HG03066 (cell line): Measurements from ENCODE around the gene ROPN1B.
"Not testable (repeated sequence)": the region's sequence is repeated elsewhere in the genome, so short reads cannot be mapped to it uniquely, and the experiment has no call there.

ENCODE experiments used
- ATAC-seq: cut with Tn5 transposase; IDR thresholded peaks from one replicate; pipeline ENCODE4 v1.9.1; 2021; ENCODE audit warnings: low read depth; ENCODE audit not compliant: unreplicated experiment

ROPN1B gene

GRCh38 chr3:125957674-125958510, 11.1 kb upstream of the ROPN1B start:
- no peak for ATAC-seq

- ATAC-seq, result no peak
These were observed 10.3 kb upstream of the ROPN1B start for GRCh38 chr3:125958511-125959316.

- no peak for ATAC-seq
These were observed 9.5 kb upstream of the ROPN1B start for GRCh38 chr3:125959317-125960065.

GRCh38 chr3:125960066-125960424, 8.9 kb upstream of the ROPN1B start:
- no peak for ATAC-seq

- ATAC-seq, result no peak
These were observed 8.3 kb upstream of the ROPN1B start for GRCh38 chr3:125960456-125961288.

- ATAC-seq, result no peak
These were observed 7.7 kb upstream of the ROPN1B start for GRCh38 chr3:125961289-125961589.

GRCh38 chr3:125963834-125964233, 5.1 kb upstream of the ROPN1B start:
- not testable (repeated sequence) for ATAC-seq

- ATAC-seq, result no peak
These were observed 3.5 kb upstream of the ROPN1B start for GRCh38 chr3:125965505-125965904.

GRCh38 chr3:125967156-125967555, 1.8 kb upstream of the ROPN1B start:
- no peak for ATAC-seq

- not testable (repeated sequence) for ATAC-seq
These were observed 857 bp upstream of the ROPN1B start for GRCh38 chr3:125968121-125968520.

- ATAC-seq, result not testable (repeated sequence)
These were observed 3.3 kb downstream of the ROPN1B start for GRCh38 chr3:125971997-125972944.

GRCh38 chr3:125975245-125976002, 6.4 kb downstream of the ROPN1B start:
- ATAC-seq, result not testable (repeated sequence)

- not testable (repeated sequence) for ATAC-seq
These were observed 7.0 kb downstream of the ROPN1B start for GRCh38 chr3:125976003-125976390.

- not testable (repeated sequence) for ATAC-seq
These were observed 8.1 kb downstream of the ROPN1B start for GRCh38 chr3:125977104-125977503.

GRCh38 chr3:125984951-125985350, 16.0 kb downstream of the ROPN1B start:
- ATAC-seq, result not testable (repeated sequence)

GRCh38 chr3:125990253-125990970, 21.4 kb downstream of the ROPN1B start:
- peak; percentile 96 for ATAC-seq

- ATAC-seq, result not testable (repeated sequence)
These were observed 27.8 kb downstream of the ROPN1B start for GRCh38 chr3:125996751-125997150.

GRCh38 chr3:126002189-126002588, 33.2 kb downstream of the ROPN1B start:
- no peak for ATAC-seq
